ENCODE results near the gene ATP8B4.

The ATP8B4 gene

DNA sequence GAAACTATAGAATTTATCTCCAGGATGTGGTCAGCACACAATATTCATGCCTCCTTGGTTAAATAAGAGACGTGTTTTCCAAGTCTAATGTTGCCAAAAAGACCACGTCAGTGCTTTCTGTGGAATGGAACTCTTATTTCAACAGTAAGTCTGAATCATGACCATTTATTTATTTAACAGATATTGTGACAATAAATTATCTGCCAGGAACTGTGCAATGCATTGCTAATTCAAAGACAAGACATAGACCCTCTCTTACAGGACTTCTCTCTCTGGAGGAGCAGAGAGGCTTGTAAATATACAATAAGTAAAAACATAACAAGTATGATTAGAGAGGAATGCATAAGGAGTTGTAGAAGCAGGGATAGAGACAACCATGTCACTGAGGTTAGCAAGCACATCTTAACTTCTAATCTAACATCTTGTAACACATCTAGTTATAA lies 270.7 kb downstream of the ATP8B4 start:
- no peak for DNase-seq

- DNase-seq = no peak
These were observed 271.4 kb downstream of the ATP8B4 start for GRCh38 chr15:49847423-49848281.

DNA sequence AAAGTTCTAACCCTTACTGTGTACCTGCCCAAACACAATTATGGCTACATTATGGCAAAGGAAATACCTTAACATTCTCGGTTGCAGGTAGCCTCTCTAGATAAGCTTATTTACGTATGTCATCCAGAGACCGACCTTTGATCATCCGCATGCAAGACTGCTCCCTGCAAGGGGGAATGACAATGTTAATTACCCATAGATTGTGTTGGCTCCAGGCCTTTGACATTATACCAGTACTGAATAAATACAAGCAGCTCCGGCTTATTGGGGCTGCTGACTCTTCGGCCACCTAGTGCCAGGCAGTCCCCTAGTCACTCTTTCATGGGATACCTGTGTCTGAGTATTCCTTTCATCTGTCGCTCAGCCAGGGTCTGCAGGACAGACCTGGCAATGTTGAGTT lies 274.6 kb downstream of the ATP8B4 start:
- DNase-seq = no peak

DNA sequence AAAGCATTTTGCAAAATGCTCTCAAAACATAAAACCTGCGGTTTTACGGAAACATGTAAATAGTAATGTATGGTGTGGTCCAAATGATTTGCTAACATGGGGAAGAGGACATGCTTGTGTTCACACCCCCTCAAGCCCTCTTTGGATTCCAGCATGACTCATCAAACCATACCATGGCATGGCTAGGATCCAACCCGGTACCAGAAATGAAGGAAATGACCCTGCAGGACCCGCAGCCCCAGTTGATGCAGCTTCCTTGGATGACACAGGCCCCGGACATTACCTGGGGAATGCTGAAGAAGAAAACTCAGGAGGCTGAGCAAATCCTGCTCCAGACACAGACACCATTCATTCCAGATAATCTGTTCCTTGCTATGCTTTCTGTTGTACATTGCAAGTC lies 275.3 kb downstream of the ATP8B4 start:
- no peak for DNase-seq

DNA sequence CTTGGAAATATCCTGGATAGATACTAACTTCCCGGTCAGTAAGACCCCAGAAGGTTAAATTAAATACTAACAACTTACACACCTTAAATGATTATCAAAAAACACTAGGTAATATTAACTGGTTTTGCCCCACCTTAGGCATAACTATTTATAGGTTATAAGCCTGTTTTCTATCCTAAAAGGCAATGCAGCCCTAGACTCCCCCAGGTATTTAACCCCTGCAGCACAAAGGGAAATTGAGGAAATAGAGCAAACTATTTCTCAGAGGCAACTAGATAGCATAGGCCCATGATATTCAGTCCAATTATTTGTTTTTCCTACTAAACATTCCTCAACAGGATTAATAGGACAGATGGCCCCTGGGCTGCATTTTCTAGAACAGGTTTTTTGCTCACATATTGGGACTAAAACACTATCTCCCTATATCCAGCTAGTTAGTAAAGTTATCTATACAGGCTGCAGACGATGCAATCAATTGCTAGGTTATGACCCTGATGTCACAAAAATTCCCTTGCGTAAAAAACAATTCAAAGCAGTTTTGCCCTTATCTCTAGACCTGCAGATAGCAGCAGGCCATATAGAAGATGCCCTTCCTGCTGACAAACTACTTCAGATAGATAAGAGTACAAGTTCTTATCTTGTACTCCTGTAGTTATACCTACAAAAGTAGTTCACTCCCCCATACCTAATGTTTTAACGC lies 276.9 kb downstream of the ATP8B4 start:
- no peak for DNase-seq

DNA sequence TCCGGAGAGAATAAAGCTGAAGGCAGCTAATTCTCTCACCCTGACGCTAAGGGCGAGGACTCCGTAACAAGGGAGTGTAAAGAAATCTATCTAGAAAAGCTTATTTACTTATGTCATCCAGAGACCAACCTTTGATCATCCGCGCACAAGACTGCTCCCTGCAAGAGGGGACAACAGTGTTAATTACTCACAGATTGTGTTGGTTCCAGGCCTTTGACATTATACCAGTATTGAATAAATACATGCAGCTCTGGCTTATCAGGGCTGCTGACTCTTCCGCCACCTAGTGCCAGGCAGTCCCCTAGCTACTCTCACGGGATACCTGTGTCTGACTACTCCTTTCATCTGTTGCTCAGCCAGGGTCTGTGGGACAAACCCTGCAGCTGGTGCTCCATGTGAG lies 286.5 kb downstream of the ATP8B4 start:
- no peak for DNase-seq

DNA sequence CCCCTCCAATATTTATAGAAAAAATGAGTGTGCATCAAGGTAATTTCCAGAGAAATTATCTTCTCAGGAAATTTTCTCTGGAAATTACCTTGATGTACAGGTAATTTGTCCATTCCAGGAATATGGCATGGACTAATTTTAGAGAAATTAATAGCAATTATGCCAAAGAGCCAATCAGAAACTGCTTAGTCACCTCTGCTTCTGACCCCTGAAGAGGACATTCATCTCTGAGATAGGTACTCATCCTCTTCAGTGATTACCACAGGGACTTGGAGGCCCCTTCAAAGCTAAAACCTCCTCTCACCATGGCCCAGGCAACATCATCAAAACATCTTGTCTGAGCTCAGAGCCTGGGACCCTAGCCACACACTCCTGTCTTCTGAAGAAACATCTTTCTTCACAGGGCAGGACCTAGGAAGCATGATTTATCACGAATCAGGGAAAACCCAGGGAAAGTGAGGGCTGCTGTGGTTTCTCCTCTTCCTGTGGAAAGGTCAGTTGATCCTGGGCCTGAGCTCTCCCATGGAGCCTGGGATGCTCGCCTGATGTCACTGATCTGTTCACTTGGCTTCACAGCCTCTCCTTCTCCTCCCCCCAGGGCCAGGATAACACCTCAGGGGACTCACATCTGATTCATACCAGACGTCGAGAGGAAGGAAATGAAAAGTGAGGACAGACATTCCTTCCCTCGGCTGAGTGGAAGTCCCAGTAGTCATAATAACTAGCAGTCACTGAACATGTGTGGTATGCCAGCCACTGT lies 287.6 kb downstream of the ATP8B4 start:
- DNase-seq = no peak

DNA sequence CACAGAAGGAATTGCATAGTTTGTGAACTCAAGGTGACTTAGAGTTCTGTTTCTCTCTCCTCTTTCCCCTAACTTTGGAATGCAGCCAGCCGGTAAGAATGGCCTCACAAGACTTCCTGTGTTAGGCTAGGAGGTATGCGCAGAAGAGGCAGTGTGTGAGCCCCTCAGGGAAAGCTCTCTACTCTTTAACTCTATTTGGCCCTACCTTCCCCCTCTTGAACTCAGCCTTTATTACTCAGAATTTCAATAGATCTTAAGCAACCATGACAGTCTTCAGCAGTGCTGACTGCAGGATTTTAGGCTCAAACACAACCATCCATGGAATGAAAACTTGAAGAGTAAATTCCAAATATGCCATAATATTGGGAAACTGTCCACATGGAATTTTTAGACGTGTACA lies 288.6 kb downstream of the ATP8B4 start:
- DNase-seq = no peak

GRCh38 chr15:49827311-49827710 lies 291.7 kb downstream of the ATP8B4 start:
- no peak for DNase-seq

DNA sequence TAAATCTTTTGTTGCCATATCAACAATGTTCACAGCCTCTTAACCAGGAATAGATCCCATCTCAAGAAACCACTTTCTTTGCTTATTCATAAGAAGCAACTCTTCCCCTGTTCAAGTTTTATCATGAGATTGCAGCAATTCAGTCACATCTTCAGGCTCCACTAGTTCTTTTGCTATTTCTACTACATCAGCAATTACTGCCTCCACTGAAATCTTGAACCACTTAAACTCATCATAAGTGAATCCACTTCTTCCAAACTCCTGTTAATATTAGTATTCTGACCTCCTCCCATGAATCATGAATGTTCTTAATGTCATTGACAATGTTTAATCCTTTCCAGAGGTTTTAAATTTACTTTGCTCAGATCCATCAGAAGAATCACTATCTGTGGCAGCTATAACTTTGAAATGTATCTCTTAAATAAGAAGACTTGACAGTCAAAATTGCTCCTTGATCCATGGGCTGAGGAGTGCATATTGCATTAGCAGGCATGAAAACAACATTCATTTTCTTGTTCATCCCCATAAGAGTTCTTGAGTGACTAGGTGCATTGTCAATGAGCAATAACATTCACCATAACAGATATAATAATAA lies 292.3 kb downstream of the ATP8B4 start:
- no peak for DNase-seq

DNA sequence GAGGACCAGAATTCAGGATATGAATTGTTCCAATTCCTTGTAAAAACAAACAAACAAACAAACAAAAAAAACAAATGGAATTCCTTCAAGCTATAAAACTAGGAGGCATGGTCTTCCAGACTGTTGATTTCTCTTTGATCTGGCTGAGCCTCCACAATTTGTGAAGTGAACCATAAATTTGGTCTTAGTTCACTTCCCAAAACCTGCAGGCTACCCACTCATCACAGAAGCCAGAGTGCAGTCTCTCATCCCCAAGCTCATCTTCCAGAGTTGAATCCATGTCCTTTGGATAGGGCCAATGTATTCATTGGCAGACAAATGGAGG lies 294.3 kb downstream of the ATP8B4 start:
- no peak for DNase-seq

DNA sequence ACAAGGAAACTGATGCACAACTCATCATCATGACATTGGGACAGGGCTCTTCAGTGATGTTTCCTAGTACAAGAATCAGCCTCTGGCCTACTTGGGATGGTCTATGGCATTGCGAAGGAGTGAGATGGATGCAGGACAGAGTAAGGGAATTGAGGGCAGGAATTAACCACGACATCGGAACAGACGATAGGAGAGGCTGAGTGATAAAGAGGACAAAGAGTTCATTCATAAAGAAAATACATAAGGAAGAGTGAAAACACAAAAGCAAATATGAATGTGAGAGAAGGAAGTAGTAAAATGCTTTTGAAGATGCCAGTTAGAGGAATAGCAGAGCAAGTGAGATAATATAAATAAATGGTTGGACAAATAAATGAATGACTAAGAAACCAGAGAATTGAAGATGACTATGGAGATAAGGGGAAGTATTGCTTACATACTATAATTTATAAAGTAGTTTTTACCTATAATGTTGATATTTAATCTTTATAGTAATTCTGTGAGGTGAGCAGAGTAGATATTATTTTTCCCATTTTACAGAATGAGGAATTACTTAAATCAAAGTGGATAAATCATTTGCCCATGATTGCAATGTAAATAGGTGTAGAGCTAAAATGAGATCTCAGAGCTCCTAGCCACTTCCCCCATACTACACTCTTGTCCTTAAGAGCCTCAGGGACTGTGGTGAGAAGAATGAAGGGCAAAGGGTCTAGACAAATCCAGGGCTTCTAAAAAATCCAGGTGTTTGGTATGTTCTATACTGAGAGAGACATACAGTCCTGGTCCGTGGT lies 294.9 kb downstream of the ATP8B4 start:
- DNase-seq = no peak

DNA sequence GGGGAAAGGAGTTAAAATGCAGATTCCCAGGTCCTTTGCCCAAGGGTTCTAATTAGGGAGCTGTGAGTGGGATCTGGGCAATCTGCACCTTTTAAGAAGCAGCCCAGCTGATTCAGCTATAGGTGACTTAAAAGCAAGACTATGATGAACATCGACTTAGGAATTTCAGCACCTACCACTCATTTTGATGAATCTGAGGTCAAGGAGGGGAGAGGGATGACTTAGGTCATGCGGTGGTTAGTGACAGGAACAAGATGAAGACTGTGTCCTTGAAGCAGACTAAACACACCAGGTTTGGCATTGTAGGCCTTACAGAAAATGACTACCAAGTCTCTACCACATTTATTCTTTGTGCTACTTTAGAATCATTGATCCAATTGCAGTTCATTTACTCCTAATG lies 301.9 kb downstream of the ATP8B4 start:
- no peak for DNase-seq

- no peak for DNase-seq
These were observed 303.1 kb downstream of the ATP8B4 start for GRCh38 chr15:49815950-49816349.

- no peak for DNase-seq
These were observed 303.5 kb downstream of the ATP8B4 start for GRCh38 chr15:49815526-49815925.

DNA sequence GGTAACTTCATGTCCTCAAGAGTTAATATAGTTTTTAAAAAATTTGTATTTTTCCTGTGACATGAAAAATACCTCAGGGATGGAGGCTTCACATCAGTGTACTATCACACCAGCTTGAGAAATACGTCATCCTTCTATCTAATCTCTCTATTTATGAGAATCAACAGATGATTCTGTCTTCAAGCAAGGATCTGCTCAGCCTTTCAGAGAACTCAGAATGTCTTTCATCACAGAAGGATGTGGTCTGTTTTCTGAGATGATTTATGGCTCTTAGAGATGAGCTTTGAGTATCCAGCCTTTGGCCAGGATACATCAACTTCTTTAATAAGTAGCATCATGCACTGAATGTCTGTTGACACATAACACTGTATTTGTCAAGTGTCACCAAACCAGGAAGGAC lies 304.3 kb downstream of the ATP8B4 start:
- no peak for DNase-seq

DNA sequence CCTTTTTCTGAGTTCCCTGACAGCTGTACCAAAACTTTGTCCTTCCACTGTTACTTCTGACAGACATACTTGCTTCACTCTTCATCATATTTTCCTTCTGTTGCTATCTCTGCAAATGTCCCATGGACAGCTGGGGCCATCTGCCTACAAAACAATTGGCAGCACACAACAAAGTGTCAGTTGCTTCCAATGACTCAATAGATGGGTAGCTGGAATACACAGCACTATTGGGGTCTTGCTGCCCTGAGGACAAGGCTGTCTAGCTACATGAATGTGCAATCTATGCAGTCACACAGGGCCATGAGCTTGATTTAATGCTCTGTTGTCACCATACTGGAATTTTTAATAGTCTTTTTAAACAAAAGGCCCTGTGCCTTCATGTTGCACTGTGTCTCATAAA lies 305.4 kb downstream of the ATP8B4 start:
- no peak for DNase-seq

GRCh38 chr15:49810720-49811119 lies 308.3 kb downstream of the ATP8B4 start:
- no peak for DNase-seq

DNA sequence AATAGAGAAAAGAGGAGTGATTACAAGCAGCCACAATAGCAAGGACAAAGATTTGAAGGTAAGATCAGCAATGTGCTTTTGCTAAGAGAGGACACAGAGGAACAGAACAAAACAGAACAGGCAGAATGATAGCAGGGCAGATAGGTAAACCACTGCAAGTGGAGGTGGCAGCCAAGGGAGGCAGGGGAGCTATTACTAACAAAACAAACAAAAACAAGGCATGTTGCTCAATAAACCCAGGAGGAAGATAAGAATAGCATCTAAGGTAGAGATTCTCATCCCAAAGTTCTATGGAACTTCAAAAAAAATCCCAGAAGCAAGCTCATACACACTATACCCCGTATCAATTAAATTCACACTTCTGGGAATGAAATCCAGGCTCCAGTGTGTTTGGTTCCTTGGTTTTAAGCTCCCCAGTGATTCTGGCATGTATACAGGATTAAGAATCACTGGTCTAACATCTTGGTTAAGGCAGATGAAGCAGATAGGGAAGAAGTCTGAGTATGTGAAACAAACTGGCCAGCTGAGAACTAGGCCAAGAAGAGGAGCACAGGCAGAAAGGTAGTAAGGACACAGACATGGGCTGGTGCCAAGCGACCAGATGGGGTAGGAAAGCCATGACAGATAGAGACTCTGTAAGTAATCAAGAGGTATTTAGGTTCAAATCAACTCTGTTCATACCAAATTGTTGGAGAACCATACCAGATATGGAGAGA lies 309.0 kb downstream of the ATP8B4 start:
- DNase-seq = no peak

DNA sequence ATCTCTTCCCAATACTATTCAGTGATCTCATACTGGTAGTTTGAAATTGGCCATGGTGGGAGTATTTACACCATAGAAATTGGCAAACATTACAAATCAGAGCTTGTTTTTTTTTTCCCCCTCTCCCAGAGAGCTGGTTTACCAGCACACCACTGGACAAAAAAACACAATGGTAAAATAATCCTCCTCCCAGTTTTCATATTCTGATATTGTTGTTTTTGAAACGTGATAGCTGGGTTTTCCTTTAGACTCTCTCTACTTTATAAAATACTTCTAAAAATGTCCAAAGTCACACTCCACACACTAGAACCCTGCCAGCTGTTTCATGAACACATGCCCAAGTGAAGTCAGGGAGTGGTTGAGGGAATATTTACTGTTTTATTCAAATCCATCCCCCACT lies 310.7 kb downstream of the ATP8B4 start:
- DNase-seq = no peak
